ENCODE data around the gene EPAS1.

EPAS1 gene

DNA sequence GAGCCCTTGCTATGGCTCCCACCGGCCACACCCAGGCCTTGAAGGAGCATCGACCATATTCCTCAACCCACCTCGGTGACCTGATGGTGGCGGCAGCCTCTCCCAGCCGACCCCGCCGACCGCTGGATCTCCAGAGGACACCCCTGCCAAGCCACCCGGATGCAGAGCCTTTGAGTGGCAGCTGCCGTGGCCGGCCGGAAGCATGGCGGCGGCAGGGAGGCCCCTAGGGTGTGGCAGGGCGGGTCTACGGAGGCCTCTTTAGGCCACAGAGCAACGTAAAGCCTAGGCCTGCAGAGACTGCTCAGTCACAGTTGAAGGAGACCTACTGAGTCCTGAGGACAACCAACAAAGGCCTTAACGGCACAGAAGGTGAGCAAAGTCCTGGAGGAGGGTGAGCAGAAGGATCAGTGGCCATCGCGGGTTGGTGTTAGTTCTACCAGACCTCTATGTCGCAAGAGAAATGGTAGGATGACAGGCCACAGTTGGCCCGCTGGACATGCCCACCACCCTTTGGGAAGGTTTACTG is 131.8 kb downstream of the EPAS1 start:
- TF ChIP-seq OSR1 (CRISPR knock-in tag; IDR thresholded peaks at IDR 0.05) (no peak), CSDC2 (CRISPR knock-in tag; IDR thresholded peaks at IDR 0.05) (no peak), SNAI2 (CRISPR knock-in tag; IDR thresholded peaks at IDR 0.05) (no peak), TOX (CRISPR knock-in tag; IDR thresholded peaks at IDR 0.05; ENCODE audit: borderline replicate concordance) (no peak), ARNTL (CRISPR knock-in tag; IDR thresholded peaks at IDR 0.05; ENCODE audit: borderline replicate concordance, low read depth) (no peak)
- TF ChIP-seq, protein P1, sequence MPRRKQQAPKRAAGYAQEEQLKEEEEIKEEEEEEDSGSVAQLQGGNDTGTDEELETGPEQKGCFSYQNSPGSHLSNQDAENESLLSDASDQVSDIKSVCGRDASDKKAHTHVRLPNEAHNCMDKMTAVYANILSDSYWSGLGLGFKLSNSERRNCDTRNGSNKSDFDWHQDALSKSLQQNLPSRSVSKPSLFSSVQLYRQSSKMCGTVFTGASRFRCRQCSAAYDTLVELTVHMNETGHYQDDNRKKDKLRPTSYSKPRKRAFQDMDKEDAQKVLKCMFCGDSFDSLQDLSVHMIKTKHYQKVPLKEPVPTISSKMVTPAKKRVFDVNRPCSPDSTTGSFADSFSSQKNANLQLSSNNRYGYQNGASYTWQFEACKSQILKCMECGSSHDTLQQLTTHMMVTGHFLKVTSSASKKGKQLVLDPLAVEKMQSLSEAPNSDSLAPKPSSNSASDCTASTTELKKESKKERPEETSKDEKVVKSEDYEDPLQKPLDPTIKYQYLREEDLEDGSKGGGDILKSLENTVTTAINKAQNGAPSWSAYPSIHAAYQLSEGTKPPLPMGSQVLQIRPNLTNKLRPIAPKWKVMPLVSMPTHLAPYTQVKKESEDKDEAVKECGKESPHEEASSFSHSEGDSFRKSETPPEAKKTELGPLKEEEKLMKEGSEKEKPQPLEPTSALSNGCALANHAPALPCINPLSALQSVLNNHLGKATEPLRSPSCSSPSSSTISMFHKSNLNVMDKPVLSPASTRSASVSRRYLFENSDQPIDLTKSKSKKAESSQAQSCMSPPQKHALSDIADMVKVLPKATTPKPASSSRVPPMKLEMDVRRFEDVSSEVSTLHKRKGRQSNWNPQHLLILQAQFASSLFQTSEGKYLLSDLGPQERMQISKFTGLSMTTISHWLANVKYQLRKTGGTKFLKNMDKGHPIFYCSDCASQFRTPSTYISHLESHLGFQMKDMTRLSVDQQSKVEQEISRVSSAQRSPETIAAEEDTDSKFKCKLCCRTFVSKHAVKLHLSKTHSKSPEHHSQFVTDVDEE (CRISPR knock-in tag; IDR thresholded peaks at IDR 0.05) = no peak
- TF ChIP-seq, protein P2, sequence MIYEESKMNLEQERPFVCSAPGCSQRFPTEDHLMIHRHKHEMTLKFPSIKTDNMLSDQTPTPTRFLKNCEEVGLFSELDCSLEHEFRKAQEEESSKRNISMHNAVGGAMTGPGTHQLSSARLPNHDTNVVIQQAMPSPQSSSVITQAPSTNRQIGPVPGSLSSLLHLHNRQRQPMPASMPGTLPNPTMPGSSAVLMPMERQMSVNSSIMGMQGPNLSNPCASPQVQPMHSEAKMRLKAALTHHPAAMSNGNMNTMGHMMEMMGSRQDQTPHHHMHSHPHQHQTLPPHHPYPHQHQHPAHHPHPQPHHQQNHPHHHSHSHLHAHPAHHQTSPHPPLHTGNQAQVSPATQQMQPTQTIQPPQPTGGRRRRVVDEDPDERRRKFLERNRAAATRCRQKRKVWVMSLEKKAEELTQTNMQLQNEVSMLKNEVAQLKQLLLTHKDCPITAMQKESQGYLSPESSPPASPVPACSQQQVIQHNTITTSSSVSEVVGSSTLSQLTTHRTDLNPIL (CRISPR knock-in tag; IDR thresholded peaks at IDR 0.05; ENCODE audit: low read depth) = no peak
- no peak for ATAC-seq

DNA sequence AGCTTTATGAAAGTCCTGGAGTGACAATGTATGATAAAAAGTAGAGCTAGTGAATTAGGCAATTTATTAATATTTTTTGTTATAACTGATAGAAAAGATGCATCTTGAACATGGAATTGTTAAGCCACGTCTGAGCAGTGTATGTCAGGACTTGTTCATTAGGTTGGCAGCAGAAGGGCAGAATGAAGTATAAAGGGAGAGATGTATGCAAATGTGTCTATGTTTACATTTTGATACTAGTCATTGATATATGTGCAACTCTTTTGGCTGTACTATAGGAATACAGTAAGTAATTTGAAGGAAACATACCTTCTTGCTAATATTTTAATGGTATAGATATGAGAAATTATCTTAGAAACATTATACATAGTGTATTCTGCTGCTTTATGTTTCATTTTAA is 133.2 kb downstream of the EPAS1 start:
- no peak for ATAC-seq

DNA sequence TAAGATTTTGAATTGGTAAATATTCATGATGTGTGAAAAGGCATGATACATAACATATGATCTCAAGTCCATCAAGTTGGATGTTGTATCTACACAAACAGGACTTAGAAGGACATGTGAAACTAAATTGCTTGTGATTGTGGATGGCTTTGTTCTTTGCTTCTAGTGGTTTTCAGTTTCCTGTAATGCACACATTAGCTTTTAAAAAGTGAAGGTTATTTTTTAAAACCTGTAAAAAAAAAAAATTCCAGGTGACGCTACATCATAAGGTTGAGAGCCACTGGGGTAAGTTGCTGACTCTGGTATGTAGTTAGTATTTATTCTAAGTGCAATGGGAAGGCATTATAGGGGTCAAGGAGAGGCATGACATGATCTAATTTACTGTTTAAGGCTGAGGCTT is 133.8 kb downstream of the EPAS1 start:
- ATAC-seq = no peak
- no peak for TF ChIP-seq ZNF8 (CRISPR knock-in tag; IDR thresholded peaks at IDR 0.05)
- TF ChIP-seq SNAI2 (CRISPR knock-in tag; IDR thresholded peaks at IDR 0.05) = no peak
- TF ChIP-seq, protein P3, sequence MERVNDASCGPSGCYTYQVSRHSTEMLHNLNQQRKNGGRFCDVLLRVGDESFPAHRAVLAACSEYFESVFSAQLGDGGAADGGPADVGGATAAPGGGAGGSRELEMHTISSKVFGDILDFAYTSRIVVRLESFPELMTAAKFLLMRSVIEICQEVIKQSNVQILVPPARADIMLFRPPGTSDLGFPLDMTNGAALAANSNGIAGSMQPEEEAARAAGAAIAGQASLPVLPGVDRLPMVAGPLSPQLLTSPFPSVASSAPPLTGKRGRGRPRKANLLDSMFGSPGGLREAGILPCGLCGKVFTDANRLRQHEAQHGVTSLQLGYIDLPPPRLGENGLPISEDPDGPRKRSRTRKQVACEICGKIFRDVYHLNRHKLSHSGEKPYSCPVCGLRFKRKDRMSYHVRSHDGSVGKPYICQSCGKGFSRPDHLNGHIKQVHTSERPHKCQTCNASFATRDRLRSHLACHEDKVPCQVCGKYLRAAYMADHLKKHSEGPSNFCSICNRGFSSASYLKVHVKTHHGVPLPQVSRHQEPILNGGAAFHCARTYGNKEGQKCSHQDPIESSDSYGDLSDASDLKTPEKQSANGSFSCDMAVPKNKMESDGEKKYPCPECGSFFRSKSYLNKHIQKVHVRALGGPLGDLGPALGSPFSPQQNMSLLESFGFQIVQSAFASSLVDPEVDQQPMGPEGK (CRISPR knock-in tag; IDR thresholded peaks at IDR 0.05; ENCODE audit: borderline replicate concordance) = no peak
- TF ChIP-seq, protein P4, sequence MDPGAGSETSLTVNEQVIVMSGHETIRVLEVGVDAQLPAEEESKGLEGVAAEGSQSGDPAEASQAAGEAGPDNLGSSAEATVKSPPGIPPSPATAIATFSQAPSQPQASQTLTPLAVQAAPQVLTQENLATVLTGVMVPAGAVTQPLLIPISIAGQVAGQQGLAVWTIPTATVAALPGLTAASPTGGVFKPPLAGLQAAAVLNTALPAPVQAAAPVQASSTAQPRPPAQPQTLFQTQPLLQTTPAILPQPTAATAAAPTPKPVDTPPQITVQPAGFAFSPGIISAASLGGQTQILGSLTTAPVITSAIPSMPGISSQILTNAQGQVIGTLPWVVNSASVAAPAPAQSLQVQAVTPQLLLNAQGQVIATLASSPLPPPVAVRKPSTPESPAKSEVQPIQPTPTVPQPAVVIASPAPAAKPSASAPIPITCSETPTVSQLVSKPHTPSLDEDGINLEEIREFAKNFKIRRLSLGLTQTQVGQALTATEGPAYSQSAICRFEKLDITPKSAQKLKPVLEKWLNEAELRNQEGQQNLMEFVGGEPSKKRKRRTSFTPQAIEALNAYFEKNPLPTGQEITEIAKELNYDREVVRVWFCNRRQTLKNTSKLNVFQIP (CRISPR knock-in tag; IDR thresholded peaks at IDR 0.05; ENCODE audit: borderline replicate concordance, low read depth) = no peak
- no peak for TF ChIP-seq CSDC2 (CRISPR knock-in tag; IDR thresholded peaks at IDR 0.05)
- TF ChIP-seq ZFP30 (CRISPR knock-in tag; IDR thresholded peaks at IDR 0.05) = no peak
- TF ChIP-seq ZFP3 (CRISPR knock-in tag; IDR thresholded peaks at IDR 0.05) = no peak
- TF ChIP-seq, protein P1 (CRISPR knock-in tag; IDR thresholded peaks at IDR 0.05) = no peak
- no peak for TF ChIP-seq ISL1 (CRISPR knock-in tag; IDR thresholded peaks at IDR 0.05)

More for the DNA sequence above, 133.2 kb downstream of the EPAS1 start:
- TF ChIP-seq ZFP3 (CRISPR knock-in tag; IDR thresholded peaks at IDR 0.05) (no peak), ARNTL (CRISPR knock-in tag; IDR thresholded peaks at IDR 0.05; ENCODE audit: borderline replicate concordance, low read depth) (no peak), RARB (CRISPR knock-in tag; IDR thresholded peaks at IDR 0.05) (no peak), ESRRG (CRISPR knock-in tag; IDR thresholded peaks at IDR 0.05) (no peak), ISL1 (CRISPR knock-in tag; IDR thresholded peaks at IDR 0.05) (no peak), OSR1 (CRISPR knock-in tag; IDR thresholded peaks at IDR 0.05) (no peak)
- TF ChIP-seq, protein P1 (CRISPR knock-in tag; IDR thresholded peaks at IDR 0.05) = no peak
